ENCODE data around the gene CACYBP. TPM values are rescaled to one million over a fixed set of nuclear protein-coding genes. Genes with fewer than 3 reads are reported as not detected.
A peak's percentile ranks its signal among the peaks of the same experiment; 100 is the strongest.
"Not testable (repeated sequence)": the region's sequence is repeated elsewhere in the genome, so short reads cannot be mapped to it uniquely, and the experiment has no call there.

CACYBP gene
- total RNA-seq, 1 donor from 2014 or later = 254 TPM

- no peak for DNase-seq (ENCODE audit: low spot score)
Measured at GRCh38 chr1:175009532-175009931, 9.8 kb downstream of the CACYBP start.

DNA sequence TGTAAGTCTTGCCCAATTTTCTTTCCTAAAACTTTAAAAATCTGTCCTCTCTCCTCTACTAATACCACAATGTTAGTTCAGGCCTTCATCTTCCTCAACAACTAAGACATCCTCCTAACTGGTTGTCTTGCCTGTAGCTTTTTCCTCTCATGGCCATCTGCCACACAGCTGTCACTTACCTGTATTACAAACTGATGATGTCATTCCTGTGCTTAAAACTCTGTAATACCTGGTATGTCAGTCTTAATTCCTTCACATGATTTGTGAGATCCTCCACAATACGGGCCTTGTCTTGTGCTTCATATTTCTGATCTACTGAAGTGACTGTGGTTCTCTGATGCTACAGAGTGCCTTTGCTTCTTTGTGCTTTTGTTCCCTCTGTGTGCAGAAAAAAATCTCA, 13.7 kb downstream of the CACYBP start:
- no peak for DNase-seq (ENCODE audit: low spot score)

DNA sequence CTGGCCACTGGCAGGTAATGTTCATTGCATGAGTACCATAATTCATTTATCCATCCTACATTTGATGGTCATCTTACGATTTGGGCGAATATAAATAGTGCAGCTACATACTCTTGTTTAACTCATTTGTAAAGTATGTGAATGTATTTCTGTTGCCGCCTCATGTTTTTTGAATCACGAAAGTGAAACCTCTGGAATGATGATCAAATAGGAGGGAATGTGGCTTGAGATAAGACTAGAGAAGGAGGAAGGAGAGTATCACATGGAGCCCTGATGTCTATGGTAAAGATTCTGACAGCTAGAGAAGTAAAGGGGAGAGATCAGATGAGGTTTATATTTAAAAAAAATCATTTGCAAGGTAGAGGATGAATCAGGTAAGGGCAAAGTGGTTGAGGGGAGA, 15.5 kb downstream of the CACYBP start:
- DNase-seq (ENCODE audit: low spot score) = peak; percentile 56

- DNase-seq (ENCODE audit: low spot score) = no peak
Measured at GRCh38 chr1:175019524-175019923, 19.8 kb downstream of the CACYBP start.

DNA sequence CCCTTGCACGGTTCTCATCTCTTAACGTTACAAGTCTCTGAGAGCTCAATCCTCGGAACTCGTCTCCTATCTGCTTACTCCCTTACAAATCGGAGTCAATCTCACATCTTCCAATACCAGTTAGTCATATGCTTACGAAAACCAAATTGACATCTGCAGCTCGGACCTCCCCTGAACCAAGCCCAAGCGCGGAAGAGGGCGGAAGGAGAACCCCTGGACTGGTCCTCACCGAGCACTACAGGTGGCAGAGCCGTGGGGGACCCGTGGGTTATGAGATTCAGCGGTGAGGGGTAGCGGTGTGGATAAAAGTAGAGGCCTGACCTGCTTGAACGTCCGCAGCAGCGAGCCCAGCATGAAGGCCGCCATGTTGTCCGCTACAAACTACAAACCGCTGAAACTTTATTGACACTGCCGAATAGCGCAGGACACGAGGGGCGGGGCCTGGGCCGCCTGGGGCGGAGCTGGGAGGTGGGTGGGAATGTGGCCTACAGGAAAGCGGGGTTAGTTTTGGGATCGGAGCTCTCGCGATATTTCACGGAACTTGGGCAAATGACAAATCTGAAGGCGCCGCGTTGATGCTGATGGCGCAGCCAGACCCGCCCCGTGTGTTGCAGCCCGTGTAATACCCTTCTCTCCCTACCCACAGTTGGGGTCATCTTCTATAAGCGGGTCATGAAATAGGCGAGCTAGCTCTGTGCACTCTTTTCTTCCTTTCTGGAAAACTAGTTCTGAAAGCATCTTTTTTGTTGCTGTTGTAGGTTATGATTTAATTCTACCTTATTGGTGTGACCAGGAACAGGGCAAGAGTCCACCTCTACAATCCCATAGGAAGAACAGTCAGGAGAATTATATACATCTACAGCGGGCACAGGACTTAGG, 23.5 kb downstream of the CACYBP start, which contains the start of gene MRPS14:
TSS of gene MRPS14 (minus strand) at position 383 of the 879 bp plus-strand sequence. CDS start at position 366, 17 bp downstream.
- peak; percentile 98 for DNase-seq (ENCODE audit: low spot score)

DNA sequence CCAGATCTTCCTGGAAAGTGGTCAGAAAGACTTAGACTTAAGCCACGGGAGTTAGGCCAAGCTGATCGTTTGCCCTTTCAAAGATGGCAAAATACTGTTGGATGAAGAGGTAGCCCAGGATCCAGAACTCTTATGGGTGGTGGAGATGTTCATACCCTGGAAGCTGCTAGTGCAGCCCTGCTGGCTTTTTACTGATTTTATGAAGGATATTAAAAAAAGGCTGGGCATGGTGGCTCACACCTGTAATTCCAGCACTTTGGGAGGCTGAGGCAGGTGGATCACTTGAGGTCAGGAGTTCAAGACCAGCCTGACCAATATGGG, 24.1 kb downstream of the CACYBP start:
- not testable (repeated sequence) for DNase-seq (ENCODE audit: low spot score)

DNA sequence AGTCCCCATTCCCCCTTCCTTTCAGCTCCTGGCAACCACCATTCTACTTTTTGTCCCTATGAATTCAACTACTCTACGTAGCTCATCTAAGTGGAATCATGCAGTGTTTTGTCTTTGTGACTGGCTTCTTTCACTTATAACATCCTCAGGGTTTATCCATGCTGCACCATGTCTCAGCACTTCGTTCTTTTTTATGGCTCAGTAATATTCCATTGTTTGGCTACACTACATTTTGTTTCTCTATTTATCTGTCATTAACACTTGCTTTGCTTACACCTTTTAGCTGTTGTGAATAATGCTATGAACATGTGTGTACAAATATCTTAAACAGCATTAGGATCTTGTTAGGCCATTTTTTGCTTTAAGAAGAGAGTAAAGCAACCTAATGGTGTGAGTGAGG, 25.0 kb downstream of the CACYBP start:
- DNase-seq (ENCODE audit: low spot score) = no peak

DNA sequence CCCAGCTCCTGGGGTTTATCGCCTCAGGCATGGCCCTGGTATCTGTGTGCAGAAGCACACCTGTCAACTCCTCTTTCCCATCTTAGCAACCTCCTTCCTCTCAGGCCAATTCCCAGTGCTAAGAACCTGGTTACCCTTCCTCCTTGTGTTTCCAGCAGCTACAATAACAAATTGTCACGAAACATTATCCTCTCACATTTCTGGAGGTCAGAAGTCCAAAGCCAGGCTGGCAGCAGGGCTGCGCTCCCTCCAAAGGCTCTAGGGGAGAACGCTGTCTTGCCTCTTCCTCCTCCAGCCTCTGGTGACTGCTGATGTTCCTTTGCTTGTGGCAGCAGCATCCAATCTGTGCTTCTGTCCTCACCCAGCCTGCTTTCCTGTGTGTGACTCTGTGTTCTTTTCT, 34.2 kb downstream of the CACYBP start:
- DNase-seq (ENCODE audit: low spot score) = no peak

DNA sequence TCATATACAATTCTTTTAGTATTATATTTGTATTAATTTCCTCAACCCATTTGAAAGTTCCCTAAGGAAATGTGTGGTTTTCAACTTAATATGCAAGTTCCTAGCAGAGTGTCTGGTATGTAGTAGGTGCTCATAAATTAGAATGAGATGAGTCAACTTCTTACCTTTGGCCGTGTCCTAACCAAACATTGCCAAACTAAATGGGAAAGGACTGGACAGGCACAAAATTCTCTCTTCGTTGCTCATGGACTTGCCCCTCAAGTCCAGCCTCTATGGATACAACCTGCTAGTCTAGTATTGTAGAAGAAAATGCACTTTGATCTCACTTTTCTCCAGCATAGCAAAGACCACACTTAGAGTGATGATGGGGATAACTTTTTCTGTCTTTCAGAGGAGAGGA, 35.0 kb downstream of the CACYBP start:
- DNase-seq (ENCODE audit: low spot score) = no peak

DNA sequence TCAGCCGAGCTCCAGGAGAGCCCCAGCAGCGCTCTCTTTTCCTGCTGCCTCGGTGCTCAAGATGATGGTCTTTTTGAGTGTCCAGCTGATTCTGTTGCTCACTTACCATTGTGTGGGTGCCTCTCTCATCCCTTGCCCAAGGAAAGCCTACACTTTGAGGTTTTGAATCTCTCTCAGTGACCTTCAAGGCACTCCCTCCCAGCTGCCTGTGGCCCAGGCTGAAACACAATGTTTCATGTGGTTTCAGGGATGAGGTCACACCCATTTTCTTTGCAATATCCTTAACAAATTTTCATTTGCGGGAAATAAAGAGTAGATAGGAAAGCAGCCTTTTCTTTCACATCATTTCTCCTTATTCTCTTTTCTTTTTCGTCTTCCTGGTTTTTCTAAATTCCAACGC, 36.1 kb downstream of the CACYBP start:
- no peak for DNase-seq (ENCODE audit: low spot score)

- no peak for DNase-seq (ENCODE audit: low spot score)
Measured at GRCh38 chr1:175036476-175036875, 36.7 kb downstream of the CACYBP start.

GRCh38 chr1:175037416-175037815, 37.7 kb downstream of the CACYBP start:
- DNase-seq (ENCODE audit: low spot score) = no peak

DNA sequence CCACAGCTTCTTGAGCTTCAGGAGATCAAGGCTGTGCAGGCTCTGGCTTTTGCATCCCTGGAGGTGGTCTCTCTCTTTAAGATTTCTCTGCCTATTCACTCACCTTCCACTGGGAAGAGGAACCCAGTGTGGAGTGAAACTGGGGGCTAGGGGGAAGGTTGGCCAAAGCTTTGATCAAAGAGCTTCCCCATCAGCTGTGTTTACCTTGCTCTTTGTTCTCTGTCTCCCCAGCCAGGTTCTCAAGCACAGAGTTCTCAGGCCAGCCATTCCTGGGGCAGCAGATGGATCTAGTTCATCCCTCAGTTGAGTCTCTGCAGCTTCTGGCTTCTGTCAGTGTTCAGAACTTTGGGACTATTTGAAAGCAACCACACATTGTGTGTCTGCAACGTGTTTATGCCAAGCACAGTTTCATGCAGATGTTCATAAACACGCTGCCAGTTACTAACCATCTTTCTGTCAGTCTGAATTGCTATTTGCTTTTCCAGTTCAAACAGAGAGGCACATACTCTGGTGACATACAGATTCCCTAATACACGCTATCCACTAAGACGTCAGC, 40.7 kb downstream of the CACYBP start:
- DNase-seq (ENCODE audit: low spot score) = no peak

DNA sequence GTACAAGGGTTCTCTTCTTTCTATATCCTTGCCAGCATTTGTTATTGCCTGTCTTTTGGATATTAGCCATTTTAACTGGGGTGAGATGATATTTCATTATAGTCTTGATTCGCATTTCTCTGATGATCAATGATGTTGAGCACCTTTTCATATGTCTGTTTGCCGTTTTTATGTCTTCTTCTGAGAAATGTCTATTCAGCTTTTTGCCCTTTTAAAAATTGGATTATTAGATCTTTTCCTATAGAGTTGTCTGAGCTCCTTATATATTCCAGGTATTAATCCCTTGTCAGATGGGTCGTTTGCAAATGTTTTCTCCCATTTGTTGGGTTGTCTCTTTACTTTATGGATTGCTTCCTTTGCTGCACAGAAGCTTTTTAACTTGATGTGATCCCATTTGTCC, 42.9 kb downstream of the CACYBP start:
- no peak for DNase-seq (ENCODE audit: low spot score)

DNA sequence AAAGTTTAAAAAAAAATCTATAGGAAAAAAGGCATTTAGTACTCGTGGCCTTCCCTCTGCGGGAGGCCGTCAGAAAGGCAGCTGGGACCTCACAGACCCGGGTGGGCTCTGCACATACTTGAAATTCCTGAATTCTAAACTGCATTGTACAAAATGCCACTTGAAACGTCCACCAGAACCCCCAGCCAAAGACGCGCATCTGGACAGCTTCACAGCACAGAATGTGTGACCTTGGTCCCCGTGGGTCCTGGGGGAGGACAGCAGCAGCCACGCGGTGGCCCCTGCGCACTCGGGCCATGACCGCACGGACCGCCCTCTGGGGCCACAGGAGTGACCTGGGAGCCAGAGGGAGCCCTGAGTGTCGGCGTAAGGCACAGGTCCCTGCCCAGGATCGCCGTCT, 44.1 kb downstream of the CACYBP start:
- DNase-seq (ENCODE audit: low spot score) = no peak

DNA sequence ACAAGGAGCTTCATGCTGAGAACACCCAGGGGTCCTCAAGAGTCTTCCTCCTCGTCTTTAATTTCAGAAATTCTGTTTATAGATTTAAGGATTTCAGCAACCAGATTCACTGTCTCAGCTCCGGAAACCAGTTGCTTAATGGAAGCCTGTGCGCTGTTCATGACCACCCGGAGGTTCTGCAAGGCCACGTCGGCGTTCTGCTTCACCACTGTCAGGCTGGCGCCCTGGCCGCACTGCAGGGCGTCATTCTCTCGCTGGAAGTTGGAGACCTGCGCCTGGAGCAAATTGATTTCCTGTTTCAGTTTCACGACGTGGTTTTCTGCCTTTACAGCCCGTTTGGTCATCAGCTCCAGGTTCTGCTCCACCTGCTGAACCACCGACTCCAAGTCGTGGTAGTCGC, 44.8 kb downstream of the CACYBP start:
- DNase-seq (ENCODE audit: low spot score) = not testable (repeated sequence)

DNA sequence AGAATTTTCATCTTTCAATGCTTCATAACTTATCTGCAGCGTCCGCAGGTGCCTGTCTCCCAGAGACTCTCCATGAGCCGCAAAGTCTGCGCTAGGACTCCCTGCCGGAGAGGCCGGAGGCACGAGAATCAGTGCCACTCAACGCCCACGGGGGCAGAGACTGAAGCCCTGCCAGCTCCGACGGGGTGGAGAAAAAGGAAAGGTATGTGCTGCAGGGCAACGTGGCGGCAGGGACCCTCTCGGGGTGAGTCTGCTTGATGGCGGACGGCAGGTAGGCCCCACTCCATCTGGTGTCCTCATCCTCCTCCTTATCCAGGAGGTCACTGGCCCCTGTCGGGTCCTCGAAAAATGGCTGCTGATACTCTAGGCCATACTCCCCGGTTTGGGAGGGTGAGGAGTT, 45.4 kb downstream of the CACYBP start:
- no peak for DNase-seq (ENCODE audit: low spot score)

DNA sequence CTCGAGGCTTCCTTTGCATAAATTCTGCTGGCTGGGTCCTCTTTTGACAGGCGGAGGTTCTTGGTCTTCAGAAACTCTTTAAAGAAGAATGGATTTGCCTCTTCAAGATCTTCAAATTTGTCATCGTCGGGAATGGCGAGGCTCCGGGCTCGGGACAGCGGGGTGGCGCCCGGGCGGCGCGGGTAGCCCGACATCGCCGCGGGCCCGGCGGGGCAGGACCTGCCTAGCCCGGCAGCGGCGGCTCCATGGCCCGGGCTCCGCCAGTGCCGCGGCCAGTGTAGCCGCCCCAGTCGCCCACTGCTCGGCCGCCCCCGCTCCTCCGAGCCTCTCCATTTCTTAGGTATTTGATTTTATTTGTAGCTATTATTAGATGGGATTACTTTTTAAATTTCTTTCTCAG, 45.8 kb downstream of the CACYBP start:
- DNase-seq (ENCODE audit: low spot score) = no peak

DNA sequence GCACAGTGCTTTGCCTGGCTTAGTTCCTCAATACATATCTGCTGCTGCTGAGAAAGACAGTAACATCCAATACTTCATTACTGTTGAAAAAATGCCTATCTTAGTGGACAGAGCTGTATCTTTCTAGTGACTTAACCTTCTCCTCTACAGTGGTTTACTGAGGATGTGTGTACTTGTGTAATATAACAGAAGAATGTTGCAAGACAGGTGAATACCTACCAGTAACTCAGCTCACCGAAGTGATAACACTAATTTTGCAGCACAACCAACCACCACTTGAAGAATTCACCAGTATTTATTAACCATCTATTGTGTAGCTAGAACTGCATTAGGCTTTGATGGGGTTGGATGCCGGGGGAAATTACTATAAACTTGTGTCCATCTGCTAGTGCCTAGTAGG, 51.2 kb downstream of the CACYBP start:
- DNase-seq (ENCODE audit: low spot score) = no peak

DNA sequence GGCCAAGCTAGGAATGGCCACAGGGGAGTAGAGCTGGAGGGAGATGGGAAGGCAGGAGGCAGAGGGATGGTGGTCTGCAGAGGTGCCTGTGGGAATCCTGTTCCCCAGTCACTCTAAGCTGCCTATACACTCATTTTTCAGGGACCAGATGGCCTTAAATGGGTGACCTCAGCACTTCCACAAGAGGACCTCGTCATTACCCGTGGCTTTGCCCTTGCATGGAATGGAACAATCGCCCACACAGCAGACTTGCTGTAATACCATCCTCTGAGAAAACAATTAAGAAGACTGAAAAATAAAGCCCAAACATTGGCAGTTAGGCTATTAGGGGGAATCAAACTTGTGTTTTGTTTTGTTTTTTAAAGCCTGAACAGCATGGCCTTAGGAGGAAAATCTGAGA, 55.0 kb downstream of the CACYBP start:
- no peak for DNase-seq (ENCODE audit: low spot score)

Measured in umbilical cord (tissue), 2 donors.